Transverse colon (tissue), 4 donors: ENCODE data around the gene POU5F1. TPM values are rescaled to one million over a fixed set of nuclear protein-coding genes. Genes with fewer than 3 reads are reported as not detected.
A peak's percentile ranks its signal among the peaks of the same experiment; 100 is the strongest.

Experiments
- DNase-seq: peaks from one replicate; pipeline ENCODE4 v3.0.0-alpha.2; 2019
- H3K27ac ChIP-seq, 4 donors: fragments of 200-600 bp; sonication (generic); 2 replicates each; pipeline ENCODE4 v1.5.1; 2016 to 2018; ENCODE audit warnings: inconsistent platforms in 4 of 4
- H3K27me3 ChIP-seq: fragments of 200-600 bp; sonication (generic); 2 replicates; pipeline ENCODE4 v1.5.1; 2017; ENCODE audit warnings: inconsistent platforms
- H3K36me3 ChIP-seq, 4 donors: fragments of 200-600 bp; sonication (generic); 2 replicates each; pipeline ENCODE4 v1.5.1; 2017 to 2019; ENCODE audit warnings: inconsistent platforms in 4 of 4
- H3K4me1 ChIP-seq, 4 donors: fragments of 200-600 bp; sonication (generic); 2 replicates each; pipeline ENCODE4 v1.5.1; 2017 to 2020; ENCODE audit warnings: inconsistent platforms in 4 of 4
- H3K4me3 ChIP-seq, 4 donors: fragments of 200-600 bp; sonication (generic); 1 replicate in 1 of 4; 2 replicates in 3 of 4; pipeline versions ENCODE4 v1.5.1 to v1.6.1; 2017 to 2019; ENCODE audit warnings: inconsistent platforms in 4 of 4
- H3K9me3 ChIP-seq, 2 donors: fragments of 200-600 bp; sonication (generic); 2 replicates each; pipeline ENCODE4 v1.5.1; 2017 to 2019; ENCODE audit warnings: inconsistent platforms in 2 of 2
- EP300 ChIP-seq: sonication (generic); formaldehyde crosslinking; IDR thresholded peaks from one replicate; pipeline ENCODE4 v1.6.1; 2017; ENCODE audit warnings: antibody characterized with exemption, low read depth
- POLR2A ChIP-seq: fragments of 450-650 bp; IDR thresholded peaks from one replicate; pipeline ENCODE4 v1.6.1; 2016; ENCODE audit warnings: antibody characterized with exemption, mild to moderate bottlenecking, moderate library complexity
- POLR2AphosphoS5 ChIP-seq, 3 donors: sonication (generic); formaldehyde crosslinking; IDR thresholded peaks; one replicate each; pipeline ENCODE4 v1.6.1; 2016; ENCODE audit warnings: antibody characterized with exemption in 3 of 3
- WGBS, 2 donors: methylation state at CpG; one replicate each; pipeline ENCODE4 v1.1.5; 2018; ENCODE audit warnings: low coverage in 1 of 2; 5-methylcytosine and 5-hydroxymethylcytosine counted together
- in situ Hi-C, 4 donors: fragments of 200-750 bp; cut with MboI; loops; one replicate each; pipeline versions ENCODE4 v1.15.0 to v1.15.1; 2017; ENCODE audit warnings: low sequenced_read_pairs in 3 of 4, low pct_ligation_motif_present in 1 of 4, low pct_unique_long_range_greater_than_20kb in 1 of 4
- intact Hi-C: fragments of 100-400 bp; cut with DNase I; formaldehyde crosslinking; loops from one replicate; pipeline ENCODE4 v1.15.1; 2023; ENCODE audit warnings: low total_unique reads
- small RNA-seq, 4 donors: library from RNA; depleted of rRNA; stranded (forward); fragments of <200 nt; gene quantifications; one replicate each; pipeline ENCODE3, GENCODE V24; 2016
- total RNA-seq, 4 donors: library from RNA; depleted of rRNA; stranded (reverse); fragments of >200 nt; gene quantifications; one replicate each; pipeline ENCODE4 v1.1.0, GENCODE V29; 2016
- TF ChIP-seq, protein P1 (sequence below), 5 experiments: fragments of 200-600 bp in 3 of 5; fragments of 450-650 bp in 2 of 5; sonication (generic) in 3 of 5; IDR thresholded peaks; 1 replicate in 2 of 5; 2 replicates in 3 of 5; pipeline ENCODE4 v1.5.1; 2016 to 2017; ENCODE audit warnings: antibody characterized with exemption in 5 of 5, inconsistent platforms in 3 of 5, mild to moderate bottlenecking in 2 of 5, moderate library complexity in 1 of 5

The POU5F1 gene
- total RNA-seq, 4 donors from 2014 or later, result 11.5 to 434 (median 29.2) TPM

DNA sequence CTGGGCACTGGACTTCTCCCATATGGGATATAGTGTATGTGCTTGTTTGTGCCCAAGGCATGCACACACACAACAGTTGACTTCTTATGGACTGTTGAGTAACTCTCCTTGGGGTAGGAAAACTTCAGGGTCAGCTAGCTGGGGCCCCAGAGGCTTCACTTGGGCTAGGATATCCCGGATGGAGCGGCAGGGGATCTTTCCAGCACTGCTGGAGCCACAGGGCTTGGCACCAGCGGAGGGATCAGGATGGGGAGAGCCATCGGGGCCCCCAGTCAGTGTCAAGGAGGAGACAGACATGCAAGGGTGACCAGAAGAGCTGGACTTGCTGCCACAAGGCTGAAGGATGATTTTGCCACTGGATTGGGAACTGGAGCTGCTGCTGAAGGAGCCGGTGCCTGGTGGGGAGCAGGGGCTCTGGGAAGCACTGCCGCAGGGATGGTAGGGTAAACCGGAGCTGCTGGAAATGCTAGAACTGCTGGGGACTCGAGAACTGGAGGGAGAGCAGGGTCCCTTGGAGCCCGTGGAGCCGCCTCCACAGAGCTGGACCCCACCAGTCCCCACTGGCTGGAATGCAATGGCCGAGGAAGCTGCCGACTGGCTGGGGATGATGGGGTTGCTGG, 54.4 kb downstream of the POU5F1 start:
- Histone ChIP-seq H3K27me3 (no peaks in the 10 kb centered on the region), H3K9me3 (no peaks in the 10 kb centered on the region), H3K27ac (peak overlapping the region in 1 of 4 donors; percentile 79), H3K4me3 (no peak overlapping the region), H3K36me3 (no peaks in the 10 kb centered on the region), H3K4me1 (peaks cover 12 to 21% (median 17%) of the 10 kb centered on the region in 4 donors)
- TF ChIP-seq POLR2AphosphoS5 (IDR thresholded peaks at IDR 0.05), result no peak
- TF ChIP-seq, protein P1, sequence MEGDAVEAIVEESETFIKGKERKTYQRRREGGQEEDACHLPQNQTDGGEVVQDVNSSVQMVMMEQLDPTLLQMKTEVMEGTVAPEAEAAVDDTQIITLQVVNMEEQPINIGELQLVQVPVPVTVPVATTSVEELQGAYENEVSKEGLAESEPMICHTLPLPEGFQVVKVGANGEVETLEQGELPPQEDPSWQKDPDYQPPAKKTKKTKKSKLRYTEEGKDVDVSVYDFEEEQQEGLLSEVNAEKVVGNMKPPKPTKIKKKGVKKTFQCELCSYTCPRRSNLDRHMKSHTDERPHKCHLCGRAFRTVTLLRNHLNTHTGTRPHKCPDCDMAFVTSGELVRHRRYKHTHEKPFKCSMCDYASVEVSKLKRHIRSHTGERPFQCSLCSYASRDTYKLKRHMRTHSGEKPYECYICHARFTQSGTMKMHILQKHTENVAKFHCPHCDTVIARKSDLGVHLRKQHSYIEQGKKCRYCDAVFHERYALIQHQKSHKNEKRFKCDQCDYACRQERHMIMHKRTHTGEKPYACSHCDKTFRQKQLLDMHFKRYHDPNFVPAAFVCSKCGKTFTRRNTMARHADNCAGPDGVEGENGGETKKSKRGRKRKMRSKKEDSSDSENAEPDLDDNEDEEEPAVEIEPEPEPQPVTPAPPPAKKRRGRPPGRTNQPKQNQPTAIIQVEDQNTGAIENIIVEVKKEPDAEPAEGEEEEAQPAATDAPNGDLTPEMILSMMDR (IDR thresholded peaks at IDR 0.05), result no peak
- no peak for TF ChIP-seq EP300
- in situ Hi-C loops, result no loop called here
- 93% methylated on average over 12 of the region's 12 CpGs; no CpG with 5 or more reads in 1 of the 2 donors for WGBS, 2 donors
- no peak for DNase-seq
- intact Hi-C loops, result no loop called here

DNA sequence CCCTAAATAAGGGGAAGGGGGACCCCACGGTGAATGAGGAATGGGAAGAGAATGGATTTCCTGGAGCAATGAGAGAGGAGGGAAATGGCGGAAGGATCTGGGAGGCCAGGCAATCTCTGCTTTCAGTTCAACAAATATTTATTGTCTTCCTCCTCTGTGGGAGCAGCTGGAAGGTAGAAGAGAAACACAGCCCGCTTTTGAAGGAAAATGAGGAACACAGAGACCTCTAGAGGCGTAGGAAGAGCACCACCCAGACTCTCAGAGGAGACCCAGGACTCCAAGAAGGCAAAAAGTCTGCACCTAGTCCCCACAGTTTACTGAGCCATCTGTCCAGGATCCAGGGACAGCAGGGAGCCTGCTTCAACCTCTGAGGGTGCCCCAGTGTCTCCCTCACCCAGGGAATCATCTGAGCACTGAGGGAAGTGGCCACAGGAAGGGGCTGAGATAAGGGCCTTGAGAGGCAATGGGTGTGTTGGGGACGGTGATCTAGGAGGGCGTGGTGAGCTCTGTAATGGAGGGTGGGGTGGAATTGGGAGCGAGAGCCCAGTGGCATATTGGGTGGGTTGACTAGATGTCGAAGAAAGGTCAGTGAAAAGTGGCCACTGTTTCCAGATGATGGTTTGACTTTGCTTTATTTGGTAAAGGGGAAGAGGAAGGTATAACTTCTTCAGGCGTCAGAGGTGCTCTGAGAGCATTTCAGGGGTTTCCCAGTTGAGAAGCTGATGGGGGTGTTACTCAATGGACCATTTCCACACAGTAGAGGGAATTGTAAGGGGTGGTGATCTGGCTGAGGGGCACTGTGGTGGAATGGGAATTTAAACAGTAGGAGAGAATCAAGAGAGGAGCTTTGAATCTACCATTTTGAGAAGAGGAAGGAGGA, 55.3 kb downstream of the POU5F1 start:
- Histone ChIP-seq H3K27ac (peak overlapping the region; percentile 60 to 79 (median 76)), H3K4me3 (peak overlapping the region in 2 of 4 donors; percentile 12 to 43), H3K9me3 (no peaks in the 10 kb centered on the region), H3K27me3 (no peaks in the 10 kb centered on the region), H3K4me1 (peaks cover 12 to 21% (median 17%) of the 10 kb centered on the region in 4 donors), H3K36me3 (no peaks in the 10 kb centered on the region)
- WGBS, 2 donors, result 32 to 45% methylated on average over 6 to 9 of the region's 9 CpGs
- TF ChIP-seq POLR2A, result no peak
- TF ChIP-seq POLR2AphosphoS5 (IDR thresholded peaks at IDR 0.05), result no peak
- TF ChIP-seq EP300, result no peak
- TF ChIP-seq, protein P1 (IDR thresholded peaks at IDR 0.05), result peak in 2 of 5 experiments; percentile 21 to 31
- no peak for DNase-seq
- in situ Hi-C loops (no loop called here), intact Hi-C loops (no loop called here)

DNA sequence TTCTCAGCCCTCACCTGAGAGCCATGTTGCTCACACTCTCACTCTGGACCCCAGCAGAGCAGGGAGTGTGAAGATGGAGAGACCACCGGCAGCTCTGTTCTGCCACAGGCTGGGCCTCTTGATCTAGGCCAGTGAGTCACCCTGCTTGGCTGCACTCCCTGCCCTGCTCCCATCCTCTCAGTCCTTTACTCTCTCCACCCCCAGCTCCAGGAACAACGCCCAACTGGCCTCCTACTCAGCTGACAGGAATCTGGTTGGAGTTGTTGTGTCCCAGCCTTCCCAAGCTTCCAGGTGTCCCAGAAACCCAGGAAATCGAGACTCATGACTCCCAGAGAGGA, 56.0 kb downstream of the POU5F1 start, which contains the start of gene PSORS1C1:
Gene PSORS1C1, plus strand, starts transcription at position 260 of the 338 bp plus-strand sequence. CDS start 14,833 bp downstream, outside the sequence.
- in situ Hi-C loops, result no loop called here
- Histone ChIP-seq H3K27me3 (no peaks in the 10 kb centered on the region), H3K27ac (peak within 1 kb of the TSS; percentile 60 to 79 (median 76)), H3K9me3 (no peaks in the 10 kb centered on the region), H3K36me3 (no peaks in the 10 kb centered on the region), H3K4me1 (peaks cover 12 to 21% (median 17%) of the 10 kb centered on the region in 4 donors), H3K4me3 (peak within 1 kb of the TSS in 2 of 4 donors; percentile 12 to 43)
- intact Hi-C loops, result no loop called here
- no peak for TF ChIP-seq EP300
- peak; percentile 43 for TF ChIP-seq POLR2A
- peak in 2 of 3 donors; percentile 54 to 74 for TF ChIP-seq POLR2AphosphoS5 (IDR thresholded peaks at IDR 0.05)
- TF ChIP-seq, protein P1 (IDR thresholded peaks at IDR 0.05), result no peak
- peak; percentile 88 for DNase-seq
- WGBS, 2 donors, result 5% methylated on average over 3 of the region's 3 CpGs; no CpG with 5 or more reads in 1 of the 2 donors

Small RNAs within 50 kb of the gene (small RNA-seq; reads per million reads assigned to genes)
- gene POLR2LP1, result 0 reads per million in 4 donors

Other genes with a start within 250 kb of the POU5F1 start
- not detected for gene SFTA2, start 238.5 kb downstream of the POU5F1 start, total RNA-seq
- under 1 TPM in 2 of 4 donors, not detected in 2; 0.16 to 0.41 TPM for gene MUCL3, start 229.7 kb downstream of the POU5F1 start, total RNA-seq
- gene MUC21, start 187.0 kb downstream of the POU5F1 start, total RNA-seq, result not detected
- not detected for gene MUC22, start 160.2 kb downstream of the POU5F1 start, total RNA-seq
- gene C6orf15, start 58.1 kb downstream of the POU5F1 start, total RNA-seq, result not detected
- 10 to 100 TPM in 2 of 4 donors, 1 to 10 TPM in 2; 8.8 to 19.0 (median 13.4) TPM for gene PSORS1C1, start 55.9 kb downstream of the POU5F1 start, total RNA-seq
- gene CDSN, start 50.2 kb downstream of the POU5F1 start, total RNA-seq, result not detected
- not detected for gene PSORS1C2, start 31.6 kb downstream of the POU5F1 start, total RNA-seq
- 10 to 100 TPM; 15.0 to 44.1 (median 29.9) TPM for gene CCHCR1, start 12.9 kb downstream of the POU5F1 start, total RNA-seq
- gene TCF19, start 12.1 kb downstream of the POU5F1 start, total RNA-seq, result 1 to 10 TPM; 1.6 to 5.2 (median 3.1) TPM
- 1,000 to 10,000 TPM in 3 of 4 donors, 100 to 1,000 TPM in 1; 200 to 1,614 (median 1,271) TPM for gene HLA-C, start 101.4 kb upstream of the POU5F1 start, total RNA-seq
- gene HLA-B, start 186.5 kb upstream of the POU5F1 start, total RNA-seq, result 1,000 to 10,000 TPM in 3 of 4 donors, 100 to 1,000 TPM in 1; 915 to 3,432 (median 2,814) TPM
- gene MICA, start 232.9 kb upstream of the POU5F1 start, total RNA-seq, result 10 to 100 TPM in 3 of 4 donors, 1 to 10 TPM in 1; 7.8 to 45.3 (median 19.9) TPM